ENCODE measurements around the gene LRRC53.

LRRC53 gene

DNA sequence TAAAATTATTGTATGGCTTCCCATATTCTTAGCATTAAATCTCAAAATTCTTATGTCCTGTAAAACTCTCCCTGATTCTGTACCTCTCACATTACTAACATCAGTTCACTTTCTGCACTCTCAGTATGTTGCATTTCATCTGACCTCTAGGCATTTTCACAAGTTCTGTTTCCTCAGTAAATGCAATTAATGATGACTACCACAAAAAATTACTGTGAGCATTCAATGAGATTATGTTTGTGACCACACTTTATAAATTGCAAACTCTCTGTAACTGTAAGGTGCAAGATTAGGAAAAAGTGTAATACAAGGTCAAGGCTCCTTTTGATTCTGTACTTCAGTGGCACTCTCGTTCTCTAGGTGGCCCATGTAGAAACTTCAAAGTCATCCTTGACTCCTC lies 60.4 kb downstream of the LRRC53 start:
- DNase-seq (ENCODE audit: low read depth in 4 of 4, low spot score in 1 of 4): no peak

DNA sequence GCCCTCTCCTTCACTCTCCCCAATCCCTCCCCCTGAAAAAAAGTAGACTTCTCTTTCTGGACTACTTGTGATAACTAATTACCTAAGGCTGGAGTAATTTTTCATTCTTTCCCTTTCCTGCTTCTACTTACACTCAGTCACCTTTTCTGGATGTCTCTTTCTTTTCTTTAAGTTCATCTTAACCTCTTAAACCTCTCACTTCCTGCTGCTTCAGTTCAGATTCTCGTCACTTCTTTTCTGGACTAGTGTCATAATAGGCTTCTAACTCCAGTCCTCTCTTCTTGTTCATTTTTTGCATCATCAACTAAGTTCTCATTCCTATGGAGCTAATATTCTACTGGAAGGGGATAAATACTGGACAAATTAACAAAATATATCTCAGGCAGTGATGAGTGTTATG lies 75.4 kb downstream of the LRRC53 start:
- no peak for DNase-seq (ENCODE audit: low read depth in 4 of 4, low spot score in 1 of 4)

DNA sequence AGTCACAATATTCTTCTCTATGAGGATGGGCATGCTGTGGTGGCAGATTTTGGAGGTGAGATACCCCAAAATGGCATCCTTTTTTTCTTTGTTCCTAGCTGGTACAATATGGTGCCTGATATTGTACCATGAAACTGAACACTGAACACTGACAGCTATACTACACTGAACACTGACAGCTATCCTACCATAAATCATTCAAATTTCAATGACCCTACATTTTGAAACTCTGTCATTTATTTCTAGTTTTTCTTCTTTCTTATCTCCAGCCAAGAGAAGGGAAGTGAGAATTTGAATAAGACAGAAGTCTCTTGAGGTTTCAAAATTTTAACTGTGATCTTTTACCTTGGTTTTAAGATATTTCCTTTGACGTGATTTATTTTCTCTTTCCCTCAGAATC lies 76.3 kb downstream of the LRRC53 start:
- DNase-seq (ENCODE audit: low read depth in 4 of 4, low spot score in 1 of 4): no peak

DNA sequence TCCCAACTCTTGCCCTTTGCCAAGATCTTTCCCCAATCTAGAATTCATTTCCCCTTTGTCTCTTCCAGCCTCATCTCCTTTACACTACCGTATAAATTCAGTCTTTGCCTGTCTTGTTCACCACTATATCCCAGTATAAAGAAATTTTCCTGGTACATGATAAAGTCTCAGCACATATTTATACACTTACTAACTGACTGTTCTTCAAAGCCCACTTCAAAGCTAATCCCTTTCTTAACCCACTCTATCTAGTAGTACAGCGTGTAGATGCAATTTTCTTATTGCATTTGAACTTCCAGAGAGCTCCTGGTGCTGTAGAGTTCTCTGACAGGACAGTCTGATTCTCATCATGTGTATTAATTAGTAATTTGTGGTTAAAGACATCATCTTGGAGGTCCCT lies 78.1 kb downstream of the LRRC53 start:
- no peak for DNase-seq (ENCODE audit: low read depth in 4 of 4, low spot score in 1 of 4)

DNA sequence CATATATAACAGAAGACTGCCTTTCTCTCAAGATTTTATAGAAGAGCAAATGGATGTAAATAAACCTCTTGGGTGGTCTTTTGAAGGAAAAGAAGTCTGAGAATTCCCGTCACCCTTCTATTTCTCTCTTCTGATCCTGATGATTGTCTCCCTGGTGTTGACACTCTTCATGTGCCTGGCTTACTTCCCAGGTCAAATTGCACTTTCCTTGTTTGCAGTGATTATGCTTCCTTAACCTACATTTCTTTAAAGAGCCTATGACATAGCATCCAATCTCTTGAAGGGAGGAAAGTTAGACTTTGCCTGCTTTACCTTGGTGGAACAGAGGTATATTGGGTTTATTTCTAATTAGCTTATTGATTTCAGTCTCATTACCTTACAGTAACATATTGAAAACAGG lies 80.1 kb downstream of the LRRC53 start:
- DNase-seq (ENCODE audit: low read depth in 4 of 4, low spot score in 1 of 4): no peak

DNA sequence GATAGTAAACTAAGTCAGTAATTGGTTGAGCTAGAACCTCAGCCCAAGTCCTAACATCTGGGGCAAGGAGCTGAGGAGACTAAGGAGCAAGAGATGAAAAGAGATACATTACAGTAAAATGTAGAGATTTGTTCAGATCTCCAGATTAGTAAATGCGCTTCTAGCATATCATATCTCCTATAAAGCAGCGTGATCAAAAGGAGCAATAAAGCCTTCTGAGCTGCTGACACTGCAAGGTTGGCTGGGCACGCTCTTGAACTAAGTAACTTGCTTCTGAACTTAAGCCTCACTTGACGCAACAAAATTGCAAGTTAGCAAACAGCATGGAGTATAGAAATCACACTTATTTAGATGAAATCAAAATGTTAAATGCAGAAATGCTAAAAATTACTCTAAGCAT lies 80.9 kb downstream of the LRRC53 start:
- no peak for DNase-seq (ENCODE audit: low read depth in 4 of 4, low spot score in 1 of 4)

DNA sequence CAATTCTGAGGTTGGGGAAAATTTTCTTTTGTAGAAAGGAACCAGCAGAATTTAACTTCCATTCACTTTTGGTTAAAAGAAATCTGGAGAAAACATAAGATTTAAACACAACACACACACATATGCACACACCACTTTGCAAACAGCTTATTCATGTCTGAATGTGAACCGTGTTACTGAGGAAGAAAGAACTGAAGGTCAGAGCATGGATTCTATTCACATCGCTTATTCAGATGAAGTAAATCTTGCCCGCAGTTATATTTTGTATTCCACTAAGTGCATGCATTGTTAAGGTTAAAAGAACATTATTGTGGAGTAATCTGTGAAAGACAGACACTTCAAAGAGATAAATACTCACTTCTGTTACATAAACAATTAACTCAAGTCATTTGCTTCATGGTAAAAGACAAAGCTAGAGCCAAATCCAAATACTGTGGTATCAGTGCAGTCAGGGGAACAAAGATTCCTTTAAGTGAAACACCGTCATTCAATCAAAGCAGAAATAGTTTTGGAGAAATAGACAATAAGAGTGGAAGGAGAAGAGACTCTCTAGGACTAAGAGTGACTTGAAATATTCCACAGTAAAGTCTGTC lies 82.0 kb downstream of the LRRC53 start:
- DNase-seq (ENCODE audit: low read depth in 4 of 4, low spot score in 1 of 4): no peak

DNA sequence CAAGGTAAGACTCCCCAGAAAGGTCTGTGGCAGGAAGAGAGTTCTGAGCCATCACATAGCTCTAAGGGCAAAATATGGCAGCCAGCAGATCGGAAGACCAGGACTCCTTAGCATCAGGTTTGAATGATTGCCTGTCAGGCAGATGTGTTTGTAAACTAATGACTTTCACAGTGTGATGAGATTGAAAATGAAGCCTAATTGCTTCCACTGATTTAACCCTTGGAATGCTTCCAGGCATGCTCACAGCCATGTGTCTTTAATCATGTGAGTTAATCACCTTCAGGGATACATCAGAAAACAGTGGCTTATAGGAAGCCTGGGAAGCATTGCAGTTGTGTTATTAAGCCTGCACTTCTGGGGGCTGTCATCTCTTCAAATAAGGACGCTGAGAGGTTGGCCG lies 82.8 kb downstream of the LRRC53 start:
- DNase-seq (ENCODE audit: low read depth in 4 of 4, low spot score in 1 of 4): no peak

DNA sequence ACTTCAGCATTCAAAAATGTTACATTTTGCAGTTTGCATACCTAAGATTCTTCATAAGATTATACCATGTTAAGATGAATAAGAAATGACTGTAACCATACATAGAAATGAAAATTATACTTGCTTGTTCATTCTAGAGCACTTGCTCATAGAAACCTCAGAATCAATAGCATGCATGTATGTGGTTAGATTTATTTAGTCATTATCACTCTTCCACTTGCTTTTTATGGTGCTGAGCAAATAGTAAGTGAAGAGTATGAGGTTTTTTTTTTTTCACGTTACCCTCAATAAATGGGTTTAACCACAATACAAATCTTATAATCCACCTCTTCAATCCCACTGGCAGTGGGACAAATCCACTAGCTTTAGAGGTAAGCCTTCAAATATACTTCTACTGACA lies 84.7 kb downstream of the LRRC53 start:
- DNase-seq (ENCODE audit: low read depth in 4 of 4, low spot score in 1 of 4): no peak

DNA sequence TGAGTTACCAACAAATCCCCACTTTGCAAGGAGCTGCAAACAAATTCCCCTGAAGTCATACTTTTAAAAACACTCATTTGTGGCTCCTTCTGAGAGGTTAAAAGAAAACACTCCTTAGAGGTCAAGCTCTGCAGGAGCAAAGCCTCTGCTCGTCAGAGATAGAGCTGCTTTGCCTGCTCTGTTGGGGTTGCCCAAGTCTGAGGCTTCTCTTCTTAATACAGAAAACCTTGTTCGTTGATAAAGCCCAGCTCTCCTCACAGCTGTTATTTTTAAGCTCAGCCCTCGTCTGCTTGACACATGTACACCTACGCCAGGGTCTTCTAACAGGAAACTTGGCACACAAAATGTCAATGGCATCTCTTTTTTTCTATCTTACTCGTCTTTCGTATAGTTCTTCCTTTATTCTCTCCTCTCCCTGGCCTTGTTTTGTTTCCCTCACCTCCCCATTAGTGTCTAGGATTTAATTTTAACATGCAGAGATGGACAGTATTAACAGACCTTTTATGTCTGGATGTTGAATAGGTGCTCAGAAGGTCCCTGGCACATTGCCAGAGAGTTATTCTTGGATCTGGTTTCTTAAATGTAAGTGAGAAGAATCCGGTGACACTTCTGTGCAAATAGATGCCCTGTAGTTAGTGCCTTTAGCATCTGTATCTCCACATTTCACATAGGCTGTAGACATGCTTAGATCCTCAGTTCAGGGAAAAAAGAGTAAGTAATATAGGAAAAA lies 86.0 kb downstream of the LRRC53 start:
- DNase-seq (ENCODE audit: low read depth in 4 of 4, low spot score in 1 of 4): no peak

DNA sequence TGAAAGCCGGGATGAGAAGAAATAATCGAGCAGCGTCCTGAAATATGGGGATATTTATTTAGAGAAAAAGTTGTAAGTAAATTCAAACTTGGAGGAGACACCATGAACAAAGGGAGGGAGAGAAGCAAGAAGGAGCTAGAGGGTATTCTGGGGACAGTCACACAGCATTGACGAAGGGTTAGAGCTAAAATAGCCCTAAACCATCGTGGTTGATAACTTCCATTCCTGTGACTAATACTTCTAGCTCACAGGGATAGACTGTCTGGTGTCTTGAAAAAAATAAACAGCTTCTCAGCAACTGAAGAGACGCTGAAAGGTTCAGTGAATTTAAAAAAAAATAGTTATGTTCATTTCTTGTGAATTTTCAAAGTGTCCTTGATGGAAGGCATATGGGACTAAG lies 86.7 kb downstream of the LRRC53 start:
- DNase-seq (ENCODE audit: low read depth in 4 of 4, low spot score in 1 of 4): no peak

DNA sequence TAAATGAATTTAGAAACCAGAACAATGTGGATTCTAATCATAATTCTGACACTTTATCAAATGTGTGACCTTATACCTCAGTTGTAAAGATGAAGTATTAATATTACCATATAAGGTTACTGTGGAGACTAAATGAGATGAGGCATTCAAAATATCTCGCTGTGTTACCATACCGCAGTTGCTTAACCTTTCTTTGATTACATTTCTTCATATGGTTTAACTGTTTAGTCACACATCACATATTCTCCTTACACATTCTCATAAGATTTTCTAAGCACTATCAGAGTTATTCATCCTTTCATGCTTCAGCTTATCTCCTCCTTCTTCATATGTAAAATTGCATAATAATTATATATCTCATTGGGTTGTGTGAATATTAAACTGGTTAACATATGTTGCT lies 88.9 kb downstream of the LRRC53 start:
- no peak for DNase-seq (ENCODE audit: low read depth in 4 of 4, low spot score in 1 of 4)

DNA sequence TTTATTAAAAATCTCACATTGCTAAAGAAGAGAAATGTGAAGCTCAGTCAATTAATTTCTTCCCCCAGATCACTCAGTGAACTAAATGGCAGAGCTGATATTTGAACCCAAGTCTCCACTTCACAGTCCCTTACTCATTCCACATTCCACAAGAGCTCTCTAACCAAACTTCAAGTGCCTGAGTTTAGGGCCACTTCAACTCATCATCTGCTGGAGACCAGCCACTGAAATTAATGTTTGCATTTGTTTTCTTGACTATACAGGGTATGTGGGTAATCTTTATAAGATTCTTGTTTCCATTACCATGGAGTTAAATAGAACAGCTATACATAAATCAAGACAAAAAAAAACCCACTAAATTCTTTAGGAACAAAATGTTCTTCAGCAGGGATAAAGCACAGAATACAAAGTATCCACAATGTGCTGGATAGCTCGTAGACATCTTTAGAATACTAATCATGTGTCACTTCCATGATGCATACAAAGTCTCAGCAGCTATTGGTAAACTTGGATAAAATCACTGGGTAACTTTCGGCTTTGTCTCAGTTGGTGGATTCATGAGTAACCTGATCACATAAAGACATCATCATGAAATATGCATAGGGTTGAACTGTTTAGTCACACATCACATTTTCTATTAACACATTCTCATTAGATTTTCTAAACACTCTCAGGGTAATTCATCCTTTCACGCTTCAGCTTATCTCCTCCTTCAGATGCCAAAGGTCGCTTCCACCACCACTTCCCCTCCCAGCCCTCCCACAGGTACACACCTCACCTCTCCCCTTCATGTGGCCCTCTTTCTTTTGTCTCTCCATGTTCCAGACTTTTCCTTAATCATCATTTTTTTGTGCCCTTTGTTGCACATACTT lies 89.8 kb downstream of the LRRC53 start:
- no peak for DNase-seq (ENCODE audit: low read depth in 4 of 4, low spot score in 1 of 4)

DNA sequence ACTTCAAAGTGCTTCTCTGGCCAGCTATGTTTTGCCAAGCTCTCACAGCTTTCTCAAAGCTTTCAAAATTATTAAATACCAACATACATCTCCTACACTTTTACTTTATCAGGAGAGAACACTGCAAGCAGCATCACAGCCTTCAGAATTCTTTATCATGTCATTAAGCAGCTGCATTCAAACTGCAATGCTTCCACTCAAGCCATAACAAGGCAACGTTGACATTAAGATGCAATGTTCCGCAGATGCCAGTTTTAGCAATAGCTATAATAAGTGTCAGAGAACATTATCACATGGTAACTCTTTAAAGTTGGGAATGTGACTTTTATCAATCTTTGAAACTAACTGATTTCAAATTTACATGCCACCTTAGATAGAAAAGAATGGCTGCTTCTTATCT lies 91.9 kb downstream of the LRRC53 start:
- no peak for DNase-seq (ENCODE audit: low read depth in 4 of 4, low spot score in 1 of 4)
